ENCODE measurements around the gene ASH1L.
"Not testable (repeated sequence)": the region's sequence is repeated elsewhere in the genome, so short reads cannot be mapped to it uniquely, and the experiment has no call there.

ASH1L gene

GRCh38 chr1:155301342-155301841 is 261.2 kb downstream of the ASH1L start, which contains the start of gene PKLR:
Gene PKLR, minus strand, starts transcription at chr1:155301438. Its CDS starts 43 bp downstream, at chr1:155301395.
- DNase-seq = peak; percentile 86

- no peak for DNase-seq
Observed at GRCh38 chr1:155300553-155301329, 261.9 kb downstream of the ASH1L start.

- DNase-seq = no peak
Observed at GRCh38 chr1:155300024-155300423, 262.6 kb downstream of the ASH1L start.

- DNase-seq = no peak
Observed at GRCh38 chr1:155297384-155297783, 265.2 kb downstream of the ASH1L start.

DNA sequence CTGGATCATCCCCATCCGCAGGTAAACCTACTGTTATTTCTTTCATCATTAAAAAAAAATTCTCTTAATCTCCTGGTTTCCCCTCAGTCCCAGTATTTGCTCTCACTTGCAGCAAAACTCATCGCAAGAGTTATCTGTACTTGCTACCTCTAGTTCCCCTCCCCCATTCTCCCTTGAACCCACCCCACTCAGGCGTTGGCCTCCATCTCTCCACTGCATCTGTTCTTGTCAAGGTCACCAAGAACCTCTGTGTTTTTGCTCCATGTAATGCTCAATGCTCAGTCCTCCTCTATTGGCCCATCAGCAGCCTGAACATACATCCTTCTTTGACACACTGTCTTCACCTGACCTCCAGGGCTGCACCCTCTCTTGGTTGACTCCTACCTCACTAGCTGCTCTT is 265.9 kb downstream of the ASH1L start:
- DNase-seq = no peak

DNA sequence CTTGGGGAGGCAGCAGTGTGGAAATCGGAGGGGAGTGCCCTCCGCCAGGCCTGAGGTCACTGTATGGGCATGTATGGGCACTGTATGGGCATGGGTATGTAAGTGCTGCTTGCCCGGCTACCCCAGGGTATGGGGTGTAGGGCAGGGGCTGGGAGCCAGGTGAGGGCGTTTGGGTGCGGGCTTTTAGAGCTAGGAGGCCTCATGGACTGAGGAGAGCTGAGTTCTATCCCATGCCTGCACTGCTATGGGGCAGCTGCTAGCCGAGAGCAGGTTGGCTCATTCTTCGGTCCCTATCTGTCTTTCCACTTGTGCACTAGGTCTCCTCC is 266.7 kb downstream of the ASH1L start:
- DNase-seq = no peak

DNA sequence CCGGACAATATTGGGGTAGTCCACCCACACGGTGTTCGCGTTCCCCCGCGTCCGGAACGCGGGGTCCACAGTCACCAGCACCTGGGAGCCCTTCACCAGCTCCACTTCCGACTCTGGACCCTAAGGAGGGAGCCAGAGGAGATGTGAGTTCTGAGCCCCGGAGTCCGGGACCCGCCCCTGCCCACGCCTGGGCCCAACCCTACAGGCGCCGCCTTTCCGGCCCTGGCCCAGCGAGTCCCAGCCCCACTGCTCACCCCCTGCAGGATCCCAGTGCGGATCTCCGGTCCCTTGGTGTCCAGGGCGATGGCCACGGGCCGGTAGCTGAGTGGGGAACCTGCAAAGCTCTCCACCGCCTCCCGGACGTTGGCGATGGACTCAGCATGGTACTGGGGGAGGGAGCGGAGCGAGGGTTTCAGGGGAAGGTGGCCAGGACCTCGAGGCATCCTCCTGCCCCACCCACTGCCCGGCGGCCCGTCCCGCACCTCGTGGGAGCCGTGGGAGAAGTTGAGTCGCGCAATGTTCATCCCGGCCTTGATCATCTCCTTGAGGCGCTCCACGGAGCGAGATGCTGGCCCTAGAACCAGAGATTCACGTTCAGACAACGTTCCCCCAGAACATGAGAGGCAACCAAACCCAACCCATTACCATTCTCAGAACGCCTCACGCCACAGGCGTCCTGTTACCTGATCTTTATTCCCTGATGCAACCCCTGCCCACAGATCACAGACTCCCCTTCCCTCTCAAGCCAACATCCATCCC is 267.2 kb downstream of the ASH1L start:
- peak; percentile 50 for DNase-seq

DNA sequence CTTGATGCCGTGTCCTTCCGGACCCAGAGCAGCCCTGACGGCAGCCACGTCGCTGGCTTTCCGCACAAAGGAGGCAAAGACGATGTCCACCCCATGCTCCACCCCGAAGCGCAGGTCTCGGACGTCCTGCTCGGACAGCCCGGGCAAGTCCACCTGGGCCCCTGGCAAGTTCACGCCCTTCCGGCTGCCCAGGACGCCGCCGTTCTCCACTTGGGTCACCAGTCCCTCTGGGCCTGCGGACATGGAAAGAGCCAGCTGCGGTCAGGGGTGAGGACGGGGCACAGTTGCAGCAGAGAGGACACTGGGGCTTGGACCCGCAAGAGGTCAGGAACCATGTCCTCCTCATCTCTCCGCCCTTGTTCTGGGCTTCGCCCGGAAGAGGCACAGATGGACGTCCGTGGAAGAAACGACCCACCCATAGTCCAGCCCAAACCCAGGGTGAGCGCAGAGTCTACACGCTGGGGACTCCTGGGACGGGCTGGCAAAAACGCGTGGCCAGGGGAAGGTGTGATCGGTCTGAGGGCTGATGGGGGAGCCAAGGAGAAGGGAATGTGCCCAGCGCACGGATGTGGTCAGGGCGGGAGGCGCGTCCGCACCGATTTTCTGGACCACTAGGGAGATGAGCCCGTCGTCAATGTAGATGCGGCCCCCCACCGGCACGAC is 268.0 kb downstream of the ASH1L start:
- no peak for DNase-seq

DNA sequence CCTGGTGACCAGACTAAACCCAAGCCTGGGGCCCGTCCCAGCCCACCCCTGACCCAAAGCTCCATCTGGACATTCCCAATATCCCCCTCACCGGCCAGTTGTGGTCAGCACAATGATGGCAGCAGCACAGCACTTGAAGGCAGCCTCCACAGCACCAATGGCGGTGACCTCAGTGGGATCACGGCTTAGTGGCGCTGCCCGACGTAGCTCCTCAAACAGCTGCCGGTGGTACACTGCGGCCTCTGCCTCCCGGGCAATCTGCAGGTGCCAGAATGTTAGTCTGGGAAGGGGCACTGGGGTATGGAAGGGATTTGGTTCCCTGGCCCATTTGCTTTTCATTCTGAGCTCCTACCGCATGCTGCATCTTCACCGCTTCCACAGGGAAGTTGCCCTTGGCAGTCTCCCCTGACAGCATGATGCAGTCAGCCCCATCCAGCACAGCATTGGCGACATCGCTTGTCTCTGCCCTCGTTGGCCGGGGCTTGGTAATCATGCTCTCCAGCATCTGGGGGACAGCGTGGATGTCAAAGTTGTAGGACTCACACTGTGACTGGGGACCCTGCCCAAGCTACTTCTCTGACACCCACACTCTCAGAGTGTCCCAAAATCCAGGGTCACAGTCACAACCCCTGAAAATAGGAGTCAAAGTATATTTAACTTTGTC is 269.4 kb downstream of the ASH1L start:
- DNase-seq = no peak

- not testable (repeated sequence) for DNase-seq
Observed at GRCh38 chr1:155291006-155291405, 271.6 kb downstream of the ASH1L start.

DNA sequence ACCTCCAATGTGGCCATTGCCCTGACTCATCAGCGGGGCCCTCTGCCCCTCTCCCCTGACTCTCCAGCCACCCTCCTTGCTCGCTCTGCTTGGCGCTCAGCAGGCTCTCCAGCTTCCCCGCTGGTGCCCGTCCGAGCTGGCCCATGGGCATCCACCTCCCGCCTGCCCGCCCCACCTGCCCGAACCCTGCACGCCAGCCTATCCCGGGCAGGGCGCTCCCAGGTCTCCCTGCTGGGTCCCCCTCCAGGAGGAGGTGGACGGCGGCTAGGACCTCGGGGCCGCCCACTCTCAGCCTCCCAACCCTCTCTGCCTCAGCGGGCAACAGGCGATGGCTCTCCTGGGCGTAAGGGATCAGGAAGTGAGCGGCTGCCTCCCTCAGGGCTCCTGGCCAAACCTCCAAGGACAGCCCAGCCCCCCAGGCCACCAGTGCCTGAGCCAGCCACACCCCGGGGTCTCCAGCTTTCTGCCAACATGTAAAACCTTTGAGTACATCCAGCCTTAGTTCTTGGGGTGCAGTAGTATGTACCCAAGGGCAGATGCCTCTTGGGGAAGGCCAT is 274.5 kb downstream of the ASH1L start:
- DNase-seq = no peak

DNA sequence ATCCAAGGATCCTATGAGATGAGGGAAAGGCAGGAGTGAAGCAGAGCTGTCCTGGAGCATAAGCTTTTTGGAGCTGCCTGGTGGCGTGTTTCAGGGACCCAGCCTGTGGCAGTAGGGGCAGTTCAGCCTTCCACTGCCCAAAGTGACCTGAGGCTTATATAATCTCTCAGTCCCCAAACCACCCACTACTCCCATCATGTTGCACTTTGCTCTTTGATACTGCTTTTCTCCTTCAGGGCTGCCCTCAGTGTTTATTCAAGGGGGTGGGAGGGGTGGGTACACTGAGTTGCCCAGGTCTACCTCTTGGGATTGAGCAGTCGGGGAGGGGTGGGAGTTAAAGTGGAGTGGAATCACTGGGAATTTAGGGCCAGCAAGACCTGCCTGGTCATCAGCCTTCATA is 276.1 kb downstream of the ASH1L start:
- no peak for DNase-seq

GRCh38 chr1:155285631-155286044 is 277.0 kb downstream of the ASH1L start:
- DNase-seq = no peak
